GM12801 (cell line): ENCODE results near the gene ZFAND3.

Experiments
- TF ChIP-seq, protein P1 (sequence below): IDR thresholded peaks from one replicate; pipeline ENCODE4 v1.5.1; 2011; ENCODE audit warnings: control low read depth; ENCODE audit not compliant: insufficient read length; ENCODE audit errors: extremely low read depth

ZFAND3 gene

DNA sequence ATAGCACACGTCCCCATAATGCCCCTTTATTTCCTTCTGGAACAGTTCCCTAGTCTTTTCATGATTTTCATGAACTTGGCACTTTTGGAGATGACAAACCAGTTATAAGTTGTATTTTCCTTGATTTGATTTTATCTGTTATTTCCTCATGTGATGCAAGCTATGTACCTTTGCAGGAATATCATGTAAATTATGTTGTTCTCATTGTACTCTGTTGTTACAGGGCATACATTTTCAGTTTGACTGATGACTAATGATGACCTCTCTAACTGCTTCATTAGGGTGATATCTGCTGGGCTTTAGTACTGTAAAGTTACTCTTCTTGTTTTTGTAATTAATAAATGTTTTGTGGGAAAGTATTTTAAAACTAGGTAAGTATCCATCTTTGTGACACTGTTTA lies 147.3 kb downstream of the ZFAND3 start:
- TF ChIP-seq, protein P1, sequence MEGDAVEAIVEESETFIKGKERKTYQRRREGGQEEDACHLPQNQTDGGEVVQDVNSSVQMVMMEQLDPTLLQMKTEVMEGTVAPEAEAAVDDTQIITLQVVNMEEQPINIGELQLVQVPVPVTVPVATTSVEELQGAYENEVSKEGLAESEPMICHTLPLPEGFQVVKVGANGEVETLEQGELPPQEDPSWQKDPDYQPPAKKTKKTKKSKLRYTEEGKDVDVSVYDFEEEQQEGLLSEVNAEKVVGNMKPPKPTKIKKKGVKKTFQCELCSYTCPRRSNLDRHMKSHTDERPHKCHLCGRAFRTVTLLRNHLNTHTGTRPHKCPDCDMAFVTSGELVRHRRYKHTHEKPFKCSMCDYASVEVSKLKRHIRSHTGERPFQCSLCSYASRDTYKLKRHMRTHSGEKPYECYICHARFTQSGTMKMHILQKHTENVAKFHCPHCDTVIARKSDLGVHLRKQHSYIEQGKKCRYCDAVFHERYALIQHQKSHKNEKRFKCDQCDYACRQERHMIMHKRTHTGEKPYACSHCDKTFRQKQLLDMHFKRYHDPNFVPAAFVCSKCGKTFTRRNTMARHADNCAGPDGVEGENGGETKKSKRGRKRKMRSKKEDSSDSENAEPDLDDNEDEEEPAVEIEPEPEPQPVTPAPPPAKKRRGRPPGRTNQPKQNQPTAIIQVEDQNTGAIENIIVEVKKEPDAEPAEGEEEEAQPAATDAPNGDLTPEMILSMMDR, result no peak

DNA sequence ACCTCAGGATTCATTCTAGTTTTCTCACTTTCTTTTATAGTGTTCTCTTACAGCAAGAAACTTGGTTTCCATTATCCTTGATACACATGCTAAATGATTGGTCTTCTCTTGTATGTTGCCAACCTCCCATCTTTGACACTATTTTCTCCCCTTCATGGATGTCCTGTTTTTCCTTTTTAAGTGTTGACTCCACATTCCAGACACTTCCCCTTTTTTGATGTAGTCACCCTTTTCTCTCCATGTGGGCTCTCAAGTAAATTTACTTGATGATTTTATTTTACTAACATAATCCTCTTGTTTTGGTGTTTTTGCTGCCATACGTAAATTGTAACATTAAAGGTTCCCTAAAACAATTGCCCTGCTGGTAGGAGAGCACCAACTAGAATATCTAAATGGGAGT lies 148.1 kb downstream of the ZFAND3 start:
- TF ChIP-seq, protein P1, result no peak

DNA sequence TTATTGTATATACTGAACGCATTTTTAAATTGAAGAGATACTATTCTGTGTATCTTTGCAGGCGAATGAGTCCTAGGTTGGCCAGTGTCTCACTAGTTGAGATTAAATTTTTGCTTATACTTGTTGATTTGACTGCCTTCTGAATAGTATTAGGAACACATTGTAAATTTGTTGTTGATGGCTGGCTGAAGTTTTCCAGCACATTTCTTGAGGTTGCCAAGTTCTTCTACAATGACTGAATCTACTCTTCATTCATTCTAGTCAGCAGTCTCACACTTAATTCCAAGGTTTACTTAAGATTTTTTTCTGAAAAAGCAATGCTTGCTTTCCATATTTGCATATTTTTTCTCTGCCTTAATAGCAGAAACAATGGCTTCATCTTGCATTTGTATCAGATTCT lies 151.7 kb downstream of the ZFAND3 start:
- TF ChIP-seq, protein P1, result no peak

DNA sequence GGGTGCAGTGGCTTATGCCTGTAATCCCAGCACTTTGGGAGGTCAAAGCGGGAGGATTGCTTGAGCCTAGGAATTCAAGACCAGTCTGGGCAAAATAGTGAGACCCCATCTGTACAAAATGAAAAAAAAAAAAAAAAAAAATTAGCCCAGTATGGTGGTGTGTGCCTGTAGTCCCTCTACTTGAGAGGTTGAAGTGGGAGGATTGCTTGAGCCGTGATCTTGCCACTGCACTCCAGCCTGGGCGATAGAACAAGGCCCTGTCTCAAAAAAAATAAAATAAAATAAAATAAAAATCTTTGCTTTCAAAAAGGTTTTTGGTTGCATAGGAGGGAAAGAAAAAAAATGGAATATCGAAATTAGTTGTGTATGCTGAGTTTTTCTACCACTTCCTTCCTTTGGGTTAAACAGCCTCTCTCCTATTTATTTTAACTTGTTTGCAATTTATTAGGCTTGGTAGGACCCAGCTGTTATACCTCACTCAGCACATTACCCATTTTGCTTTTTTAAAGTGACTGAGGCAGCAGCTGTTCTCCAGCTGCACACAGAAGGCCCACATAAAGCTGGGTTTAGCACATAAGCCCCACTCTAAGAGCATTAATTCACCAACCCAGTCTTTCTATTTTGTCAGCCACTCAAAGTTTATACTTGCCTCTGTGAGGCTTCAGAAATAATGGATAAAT lies 152.3 kb downstream of the ZFAND3 start:
- TF ChIP-seq, protein P1, result no peak

DNA sequence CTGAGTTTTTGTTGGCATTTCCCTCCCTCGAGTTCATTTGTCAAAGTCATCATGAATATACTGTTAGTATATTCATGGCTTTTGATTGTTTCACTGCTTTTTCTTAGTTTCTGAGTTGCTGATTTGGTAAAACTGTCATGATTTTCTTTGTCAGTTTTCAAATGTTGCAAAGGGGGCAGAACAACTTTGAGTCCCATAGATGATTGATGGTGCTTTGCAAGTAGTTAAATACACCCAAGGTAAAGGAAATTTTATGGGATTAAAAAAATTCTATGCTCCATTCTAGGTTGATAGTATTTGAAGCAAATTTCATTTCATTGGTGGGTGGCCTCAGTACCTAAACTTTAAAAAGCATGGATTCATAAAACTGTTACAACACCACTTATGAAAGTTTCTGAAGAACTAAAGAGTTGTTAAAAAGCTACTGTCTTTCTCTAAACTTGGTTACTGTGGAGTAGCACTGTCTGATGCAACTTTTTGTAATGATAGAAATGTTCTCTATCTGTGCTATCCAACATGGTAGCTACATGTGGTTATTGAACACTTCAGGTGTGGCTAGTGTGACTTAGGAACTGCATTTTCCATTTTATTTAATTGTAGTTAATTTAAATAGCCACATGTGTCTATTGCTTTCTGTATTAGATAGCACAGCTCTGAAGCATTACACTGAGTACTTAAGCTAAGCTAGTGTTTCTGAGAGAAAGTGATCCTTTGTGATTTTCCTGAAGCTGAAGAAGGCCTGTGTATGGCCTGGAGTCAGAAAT lies 153.6 kb downstream of the ZFAND3 start:
- TF ChIP-seq, protein P1, result no peak

DNA sequence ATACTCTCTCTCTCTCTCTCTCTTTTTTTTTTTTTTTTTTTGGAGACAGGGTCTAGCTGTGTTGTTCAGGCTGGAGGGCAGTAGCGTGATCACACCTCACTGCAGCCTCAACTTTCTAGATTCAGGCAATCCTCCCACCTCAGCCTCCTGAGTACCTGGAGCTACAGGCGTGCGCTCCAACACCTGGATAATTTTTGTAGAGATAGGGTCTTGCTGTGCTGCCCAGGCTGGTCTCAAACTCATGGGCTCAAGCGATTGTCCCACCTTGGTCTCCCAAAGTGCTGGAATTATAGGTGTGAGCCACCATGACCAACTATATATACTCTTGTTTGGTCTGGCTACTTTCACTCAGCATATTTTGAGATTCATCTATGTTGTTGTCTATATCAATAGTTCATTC lies 154.9 kb downstream of the ZFAND3 start:
- TF ChIP-seq, protein P1, result no peak

DNA sequence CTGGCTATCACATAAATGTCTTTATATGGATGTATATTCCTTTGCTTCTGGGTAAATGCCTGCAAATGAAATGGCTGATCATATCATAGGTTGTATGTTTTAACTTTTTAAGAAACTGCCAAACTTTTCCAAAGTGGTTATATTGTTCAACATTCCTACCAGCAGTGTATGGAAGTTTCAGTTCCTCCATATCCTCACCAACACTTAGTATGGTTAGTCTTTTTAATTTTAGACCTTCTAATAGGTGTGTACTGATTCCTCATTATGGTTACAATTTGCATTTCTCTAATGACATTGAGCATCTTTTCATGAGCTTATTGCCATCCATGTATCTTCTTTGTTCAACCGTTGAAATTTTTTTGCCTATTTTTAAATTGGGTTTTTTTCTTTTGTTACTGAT lies 155.4 kb downstream of the ZFAND3 start:
- TF ChIP-seq, protein P1, result no peak
